HG03565 (cell line): ENCODE results near the gene MAB21L2.

Source experiments
- ATAC-seq: cut with Tn5 transposase; IDR thresholded peaks from one replicate; pipeline ENCODE4 v1.9.1; 2021; ENCODE audit warnings: mild to moderate bottlenecking, moderate library complexity; ENCODE audit not compliant: unreplicated experiment

Gene MAB21L2

GRCh38 chr4:150574678-150575077, 7.3 kb upstream of the MAB21L2 start:
- ATAC-seq, result no peak

GRCh38 chr4:150577796-150578195, 4.2 kb upstream of the MAB21L2 start:
- no peak for ATAC-seq

- ATAC-seq, result no peak
These were observed 3.0 kb upstream of the MAB21L2 start for GRCh38 chr4:150578745-150579501.

- ATAC-seq, result no peak
These were observed 2.3 kb upstream of the MAB21L2 start for GRCh38 chr4:150579551-150580234.

- no peak for ATAC-seq
These were observed 1.6 kb upstream of the MAB21L2 start for GRCh38 chr4:150580306-150580705.

GRCh38 chr4:150581056-150581605, 820 bp upstream of the MAB21L2 start:
- ATAC-seq, result no peak

GRCh38 chr4:150581641-150582051, 305 bp upstream of the MAB21L2 start:
- no peak for ATAC-seq

GRCh38 chr4:150582873-150583286, 929 bp downstream of the MAB21L2 start:
- ATAC-seq, result no peak

- no peak for ATAC-seq
These were observed 1.5 kb downstream of the MAB21L2 start for GRCh38 chr4:150583287-150584110.

GRCh38 chr4:150584111-150584915, 2.4 kb downstream of the MAB21L2 start:
- no peak for ATAC-seq

GRCh38 chr4:150585611-150586010, 3.7 kb downstream of the MAB21L2 start:
- no peak for ATAC-seq

- ATAC-seq, result no peak
These were observed 4.3 kb downstream of the MAB21L2 start for GRCh38 chr4:150586162-150586810.

- no peak for ATAC-seq
These were observed 6.4 kb downstream of the MAB21L2 start for GRCh38 chr4:150588316-150588715.

GRCh38 chr4:150589157-150589556, 7.2 kb downstream of the MAB21L2 start:
- ATAC-seq, result no peak

- no peak for ATAC-seq
These were observed 8.7 kb downstream of the MAB21L2 start for GRCh38 chr4:150590631-150591030.

GRCh38 chr4:150591406-150591805, 9.5 kb downstream of the MAB21L2 start:
- no peak for ATAC-seq

- no peak for ATAC-seq
These were observed 10.0 kb downstream of the MAB21L2 start for GRCh38 chr4:150591904-150592303.

- no peak for ATAC-seq
These were observed 12.0 kb downstream of the MAB21L2 start for GRCh38 chr4:150593996-150594395.

- no peak for ATAC-seq
These were observed 17.0 kb downstream of the MAB21L2 start for GRCh38 chr4:150598909-150599308.

- no peak for ATAC-seq
These were observed 17.6 kb downstream of the MAB21L2 start for GRCh38 chr4:150599547-150599946.
